ENCODE measurements around the gene ELAPOR2.
"Not testable (repeated sequence)": the region's sequence is repeated elsewhere in the genome, so short reads cannot be mapped to it uniquely, and the experiment has no call there.

Gene ELAPOR2

GRCh38 chr7:87056346-87056745 is 3.1 kb downstream of the ELAPOR2 start:
- no peak for DNase-seq
- Histone ChIP-seq H3K4me1 (ENCODE audit: low read length) (peaks cover 11% of the 10 kb centered on the region), H3K79me2 (ENCODE audit: low read length) (no peaks in the 10 kb centered on the region; the same call in 1 of the 2 replicates), H3K9ac (ENCODE audit: low read length) (no peak overlapping the region), H3K27ac (ENCODE audit: low read length) (no peak overlapping the region), H3F3A (ENCODE audit: insufficient read depth, low read length) (peaks cover 5% of the 10 kb centered on the region; the same call in 1 of the 2 replicates), H3K9me3 (replicated peaks; ENCODE audit: insufficient read depth, low read length) (no peaks in the 10 kb centered on the region), H3K4me3 (ENCODE audit: low read length) (no peak overlapping the region), H4K20me1 (ENCODE audit: insufficient read depth, low read length) (no peaks in the 10 kb centered on the region), H3K4me2 (ENCODE audit: low read depth, low read length) (no peak overlapping the region), H3K9me2 (replicated peaks; ENCODE audit: insufficient read depth, low read length) (no peaks in the 10 kb centered on the region), H2AFZ (ENCODE audit: low read length) (no peak overlapping the region), H3K27me3 (replicated peaks; ENCODE audit: insufficient read depth, low read length) (no peaks in the 10 kb centered on the region), H3K36me3 (replicated peaks; ENCODE audit: insufficient read depth, low read length) (no peaks in the 10 kb centered on the region)
- no peak for TF ChIP-seq EZH2phosphoT487 (IDR thresholded peaks at IDR 0.05; ENCODE audit: low read length)
- TF ChIP-seq, protein P1, sequence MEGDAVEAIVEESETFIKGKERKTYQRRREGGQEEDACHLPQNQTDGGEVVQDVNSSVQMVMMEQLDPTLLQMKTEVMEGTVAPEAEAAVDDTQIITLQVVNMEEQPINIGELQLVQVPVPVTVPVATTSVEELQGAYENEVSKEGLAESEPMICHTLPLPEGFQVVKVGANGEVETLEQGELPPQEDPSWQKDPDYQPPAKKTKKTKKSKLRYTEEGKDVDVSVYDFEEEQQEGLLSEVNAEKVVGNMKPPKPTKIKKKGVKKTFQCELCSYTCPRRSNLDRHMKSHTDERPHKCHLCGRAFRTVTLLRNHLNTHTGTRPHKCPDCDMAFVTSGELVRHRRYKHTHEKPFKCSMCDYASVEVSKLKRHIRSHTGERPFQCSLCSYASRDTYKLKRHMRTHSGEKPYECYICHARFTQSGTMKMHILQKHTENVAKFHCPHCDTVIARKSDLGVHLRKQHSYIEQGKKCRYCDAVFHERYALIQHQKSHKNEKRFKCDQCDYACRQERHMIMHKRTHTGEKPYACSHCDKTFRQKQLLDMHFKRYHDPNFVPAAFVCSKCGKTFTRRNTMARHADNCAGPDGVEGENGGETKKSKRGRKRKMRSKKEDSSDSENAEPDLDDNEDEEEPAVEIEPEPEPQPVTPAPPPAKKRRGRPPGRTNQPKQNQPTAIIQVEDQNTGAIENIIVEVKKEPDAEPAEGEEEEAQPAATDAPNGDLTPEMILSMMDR (IDR thresholded peaks at IDR 0.05; ENCODE audit: low read length) = no peak

GRCh38 chr7:87048839-87049238 is 10.6 kb downstream of the ELAPOR2 start:
- Histone ChIP-seq H3F3A (ENCODE audit: insufficient read depth, low read length) (no peaks in the 10 kb centered on the region), H3K4me2 (ENCODE audit: low read depth, low read length) (no peak overlapping the region), H3K27me3 (replicated peaks; ENCODE audit: insufficient read depth, low read length) (no peaks in the 10 kb centered on the region), H3K36me3 (replicated peaks; ENCODE audit: insufficient read depth, low read length) (no peaks in the 10 kb centered on the region), H3K4me3 (ENCODE audit: low read length) (no peak overlapping the region), H3K9ac (ENCODE audit: low read length) (no peak overlapping the region), H4K20me1 (ENCODE audit: insufficient read depth, low read length) (no peaks in the 10 kb centered on the region), H3K9me3 (replicated peaks; ENCODE audit: insufficient read depth, low read length) (no peaks in the 10 kb centered on the region), H3K27ac (ENCODE audit: low read length) (no peak overlapping the region), H3K9me2 (replicated peaks; ENCODE audit: insufficient read depth, low read length) (no peaks in the 10 kb centered on the region), H2AFZ (ENCODE audit: low read length) (no peak overlapping the region), H3K4me1 (ENCODE audit: low read length) (no peaks in the 10 kb centered on the region), H3K79me2 (ENCODE audit: low read length) (no peaks in the 10 kb centered on the region)
- DNase-seq = no peak
- TF ChIP-seq EZH2 (optimal IDR thresholded peaks at IDR 0.05; ENCODE audit: low read depth, low read length) (no peak), EZH2phosphoT487 (IDR thresholded peaks at IDR 0.05; ENCODE audit: low read length) (no peak)
- TF ChIP-seq, protein P1 (IDR thresholded peaks at IDR 0.05; ENCODE audit: low read length) = no peak

DNA sequence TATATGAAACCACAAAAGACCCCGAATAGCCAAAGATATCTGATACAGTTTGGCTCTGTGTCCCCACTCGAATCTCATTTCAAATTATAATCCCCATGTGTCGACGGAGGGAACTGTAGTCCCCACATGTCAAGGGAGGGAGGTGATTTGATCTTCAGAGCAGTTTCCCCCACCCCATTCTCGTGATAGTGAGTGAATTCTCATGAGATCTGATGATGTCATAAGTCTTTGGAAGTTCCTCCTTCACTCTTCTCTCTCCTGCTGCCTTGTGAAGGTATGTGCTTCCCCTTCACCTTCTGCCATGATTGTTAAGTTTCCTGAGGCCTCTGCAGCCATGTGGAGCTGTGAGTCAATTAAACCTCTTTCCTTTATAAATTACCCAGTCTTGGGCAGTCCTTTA is 13.0 kb downstream of the ELAPOR2 start:
- no peak for DNase-seq
- Histone ChIP-seq H3K4me1 (ENCODE audit: low read length) (no peaks in the 10 kb centered on the region), H3F3A (ENCODE audit: insufficient read depth, low read length) (no peaks in the 10 kb centered on the region), H2AFZ (ENCODE audit: low read length) (no peak overlapping the region), H3K4me3 (ENCODE audit: low read length) (no peak overlapping the region), H3K4me2 (ENCODE audit: low read depth, low read length) (no peak overlapping the region), H3K9ac (ENCODE audit: low read length) (no peak overlapping the region), H3K9me3 (replicated peaks; ENCODE audit: insufficient read depth, low read length) (no peaks in the 10 kb centered on the region), H3K79me2 (ENCODE audit: low read length) (no peaks in the 10 kb centered on the region), H3K27me3 (replicated peaks; ENCODE audit: insufficient read depth, low read length) (no peaks in the 10 kb centered on the region), H4K20me1 (ENCODE audit: insufficient read depth, low read length) (no peaks in the 10 kb centered on the region), H3K9me2 (replicated peaks; ENCODE audit: insufficient read depth, low read length) (no peaks in the 10 kb centered on the region), H3K36me3 (replicated peaks; ENCODE audit: insufficient read depth, low read length) (no peaks in the 10 kb centered on the region), H3K27ac (ENCODE audit: low read length) (no peak overlapping the region)
- TF ChIP-seq, protein P1 (IDR thresholded peaks at IDR 0.05; ENCODE audit: low read length) = no peak
- TF ChIP-seq EZH2phosphoT487 (IDR thresholded peaks at IDR 0.05; ENCODE audit: low read length) (no peak), EZH2 (optimal IDR thresholded peaks at IDR 0.05; ENCODE audit: low read depth, low read length) (no peak)

DNA sequence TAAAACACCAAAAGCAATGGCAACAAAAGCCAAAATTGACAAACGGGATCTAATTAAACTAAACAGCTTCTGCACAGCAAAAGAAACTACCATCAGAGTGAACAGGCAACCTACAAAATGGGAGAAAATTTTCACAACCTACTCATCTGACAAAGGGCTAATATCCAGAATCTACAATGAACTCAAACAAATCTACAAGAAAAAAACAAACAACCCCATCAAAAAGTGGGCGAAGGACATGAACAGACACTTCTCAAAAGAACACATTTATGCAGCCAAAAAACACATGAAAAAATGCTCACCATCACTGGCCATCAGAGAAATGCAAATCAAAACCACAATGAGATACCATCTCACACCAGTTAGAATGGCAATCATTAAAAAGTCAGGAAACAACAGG is 14.7 kb downstream of the ELAPOR2 start:
- not testable (repeated sequence) for H3K9ac ChIP-seq (ENCODE audit: low read length); H3K4me1 ChIP-seq (ENCODE audit: low read length); H3K4me3 ChIP-seq (ENCODE audit: low read length); H3F3A ChIP-seq (ENCODE audit: insufficient read depth, low read length); H3K79me2 ChIP-seq (ENCODE audit: low read length); H4K20me1 ChIP-seq (ENCODE audit: insufficient read depth, low read length); H3K9me2 ChIP-seq (replicated peaks; ENCODE audit: insufficient read depth, low read length); DNase-seq; H3K27ac ChIP-seq (ENCODE audit: low read length); H2AFZ ChIP-seq (ENCODE audit: low read length); H3K9me3 ChIP-seq (replicated peaks; ENCODE audit: insufficient read depth, low read length); H3K4me2 ChIP-seq (ENCODE audit: low read depth, low read length); H3K36me3 ChIP-seq (replicated peaks; ENCODE audit: insufficient read depth, low read length); H3K27me3 ChIP-seq (replicated peaks; ENCODE audit: insufficient read depth, low read length)

- not testable (repeated sequence) for H4K20me1 ChIP-seq (ENCODE audit: insufficient read depth, low read length); DNase-seq; H3K79me2 ChIP-seq (ENCODE audit: low read length); H3K36me3 ChIP-seq (replicated peaks; ENCODE audit: insufficient read depth, low read length); H3K27me3 ChIP-seq (replicated peaks; ENCODE audit: insufficient read depth, low read length); H3K4me1 ChIP-seq (ENCODE audit: low read length); H3K4me2 ChIP-seq (ENCODE audit: low read depth, low read length); H3F3A ChIP-seq (ENCODE audit: insufficient read depth, low read length); H3K9me2 ChIP-seq (replicated peaks; ENCODE audit: insufficient read depth, low read length); H3K9me3 ChIP-seq (replicated peaks; ENCODE audit: insufficient read depth, low read length); H3K27ac ChIP-seq (ENCODE audit: low read length); H2AFZ ChIP-seq (ENCODE audit: low read length); H3K9ac ChIP-seq (ENCODE audit: low read length); H3K4me3 ChIP-seq (ENCODE audit: low read length)
These were observed 17.9 kb downstream of the ELAPOR2 start for GRCh38 chr7:87041586-87041985.

DNA sequence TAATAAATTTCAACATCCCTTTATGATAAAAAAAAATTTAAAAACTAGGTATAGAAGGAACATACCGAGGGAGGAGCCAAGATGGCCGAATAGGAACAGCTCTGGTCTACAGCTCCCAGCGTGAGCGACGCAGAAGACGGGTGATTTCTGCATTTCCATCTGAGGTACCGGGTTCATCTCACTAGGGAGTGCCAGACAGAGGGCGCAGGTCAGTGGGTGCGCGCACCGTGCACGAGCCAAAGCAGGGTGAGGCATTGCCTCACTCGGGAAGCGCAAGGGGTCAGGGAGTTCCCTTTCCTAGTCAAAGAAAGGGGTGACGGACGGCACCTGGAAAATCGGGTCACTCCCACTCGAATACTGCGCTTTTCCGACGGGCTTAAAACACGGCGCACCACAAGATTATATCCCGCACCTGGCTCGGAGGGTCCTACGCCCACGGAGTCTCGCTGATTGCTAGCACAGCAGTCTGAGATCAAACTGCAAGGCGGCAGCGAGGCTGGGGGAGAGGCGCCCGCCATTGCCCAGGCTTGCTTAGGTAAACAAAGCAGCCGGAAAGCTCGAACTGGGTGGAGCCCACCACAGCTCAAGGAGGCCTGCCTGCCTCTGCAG is 19.7 kb downstream of the ELAPOR2 start:
- DNase-seq; H2AFZ ChIP-seq (ENCODE audit: low read length); H3K9me2 ChIP-seq (replicated peaks; ENCODE audit: insufficient read depth, low read length); H3K27ac ChIP-seq (ENCODE audit: low read length); H3K4me3 ChIP-seq (ENCODE audit: low read length); H3F3A ChIP-seq (ENCODE audit: insufficient read depth, low read length); H3K36me3 ChIP-seq (replicated peaks; ENCODE audit: insufficient read depth, low read length); H3K9me3 ChIP-seq (replicated peaks; ENCODE audit: insufficient read depth, low read length); H3K4me1 ChIP-seq (ENCODE audit: low read length); H3K79me2 ChIP-seq (ENCODE audit: low read length); H3K27me3 ChIP-seq (replicated peaks; ENCODE audit: insufficient read depth, low read length); H4K20me1 ChIP-seq (ENCODE audit: insufficient read depth, low read length); H3K4me2 ChIP-seq (ENCODE audit: low read depth, low read length); H3K9ac ChIP-seq (ENCODE audit: low read length): not testable (repeated sequence)
